Mesendoderm (in vitro differentiated cells): ENCODE results near the gene KDM3B.

Experiments
- DNase-seq: peaks from one replicate; pipeline ENCODE4 v3.0.0; 2013
- H2AK5ac ChIP-seq: 2 replicates; pipeline ENCODE4 v1.6.1; 2013; ENCODE audit warnings: low read length, inconsistent platforms
- H2BK120ac ChIP-seq: 2 replicates; pipeline ENCODE4 v1.6.1; 2013; ENCODE audit warnings: low read depth, mild to moderate bottlenecking, low read length, moderate library complexity, mixed read lengths
- H2BK15ac ChIP-seq: replicated peaks from 2 replicates; pipeline ENCODE4 v1.6.1; 2013; ENCODE audit warnings: low read depth, mild to moderate bottlenecking, moderate library complexity
- H2BK5ac ChIP-seq: 2 replicates; pipeline ENCODE4 v1.6.1; 2013; ENCODE audit warnings: low read length, inconsistent platforms
- H3K18ac ChIP-seq: 2 replicates; pipeline ENCODE4 v1.6.1; 2013; ENCODE audit warnings: mild to moderate bottlenecking, low read length, mixed read lengths
- H3K23ac ChIP-seq: one replicate; pipeline ENCODE4 v1.6.1; 2013; ENCODE audit warnings: low read length
- H3K27ac ChIP-seq: 2 replicates; pipeline ENCODE4 v1.5.1; 2013; ENCODE audit warnings: low read depth, mild to moderate bottlenecking, inconsistent platforms, low read length, moderate library complexity
- H3K27me3 ChIP-seq: 2 replicates; pipeline ENCODE4 v1.6.1; 2013; ENCODE audit warnings: low read length, control low read depth, mild to moderate bottlenecking, inconsistent platforms; ENCODE audit not compliant: insufficient read depth, poor library complexity
- H3K36me3 ChIP-seq: 2 replicates; pipeline ENCODE4 v1.6.1; 2013; ENCODE audit warnings: low read length, inconsistent platforms; ENCODE audit not compliant: control insufficient read depth, insufficient read depth
- H3K4ac ChIP-seq: one replicate; pipeline ENCODE4 v1.6.1; 2013; ENCODE audit warnings: low read depth, mild to moderate bottlenecking, low read length, moderate library complexity
- H3K4me1 ChIP-seq: 2 replicates; pipeline ENCODE4 v1.6.1; 2013; ENCODE audit warnings: low read depth, low read length, inconsistent platforms; ENCODE audit not compliant: control insufficient read depth
- H3K4me2 ChIP-seq: 2 replicates; pipeline ENCODE4 v1.6.1; 2013; ENCODE audit warnings: low read length
- H3K4me3 ChIP-seq: 2 replicates; pipeline ENCODE4 v1.5.1; 2013; ENCODE audit warnings: mild to moderate bottlenecking, low read length
- H3K56ac ChIP-seq: one replicate; pipeline ENCODE4 v1.6.1; 2013; ENCODE audit warnings: low read length
- H3K79me1 ChIP-seq: 2 replicates; pipeline ENCODE4 v1.6.1; 2013; ENCODE audit warnings: low read length, inconsistent platforms
- H3K79me2 ChIP-seq: 2 replicates; pipeline ENCODE4 v1.6.1; 2013; ENCODE audit warnings: mild to moderate bottlenecking, low read length; ENCODE audit not compliant: control insufficient read depth, insufficient read depth
- H3K9ac ChIP-seq: 2 replicates; pipeline ENCODE4 v1.6.1; 2013; ENCODE audit warnings: low read length, inconsistent platforms
- H4K5ac ChIP-seq: one replicate; pipeline ENCODE4 v1.6.1; 2013; ENCODE audit warnings: low read length
- H4K8ac ChIP-seq: one replicate; pipeline ENCODE4 v1.6.1; 2013; ENCODE audit warnings: low read depth, mild to moderate bottlenecking, control low read depth, low read length, moderate library complexity
- WGBS: extraction: QIAGEN DNeasy Blood & Tissue Kit; methylation state at CpG from one replicate; pipeline ENCODE4 v1.1.7; 2013; ENCODE audit warnings: low lambda C conversion rate, missing lambda C conversion rate; ENCODE audit not compliant: insufficient coverage; ENCODE audit errors: extremely low coverage; 5-methylcytosine and 5-hydroxymethylcytosine counted together

Gene KDM3B

DNA sequence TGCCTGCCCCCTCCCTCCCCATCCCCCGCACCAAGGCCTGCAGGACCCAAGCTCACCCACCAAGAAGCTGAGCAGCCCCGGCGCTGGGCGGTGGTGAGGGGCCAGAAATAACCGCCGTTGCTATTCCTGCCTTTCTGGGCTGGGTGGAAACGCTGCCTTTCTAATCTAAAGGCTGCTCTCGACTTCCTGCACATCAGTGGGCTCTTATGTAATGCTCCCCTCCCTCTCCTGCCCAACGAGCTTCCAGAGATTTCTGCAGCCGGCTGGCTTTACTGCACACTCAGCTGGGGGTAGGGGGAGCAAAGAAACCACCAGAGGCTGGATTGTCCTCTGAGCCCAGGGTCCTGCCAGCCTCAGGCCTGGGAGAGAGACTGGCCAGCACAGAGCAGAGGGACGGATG lies 105.9 kb downstream of the KDM3B start:
- no peak overlapping the region for H3K18ac ChIP-seq
- no peak overlapping the region for H2BK5ac ChIP-seq
- H3K79me2 ChIP-seq, result no peaks in the 10 kb centered on the region
- no peak for DNase-seq
- H3K27ac ChIP-seq, result no peak overlapping the region
- WGBS, result no CpG with 5 or more reads among the region's 11 CpGs
- H3K4me3 ChIP-seq, result no peak overlapping the region
- H2AK5ac ChIP-seq, result no peak overlapping the region
- no peaks in the 10 kb centered on the region for H3K4me1 ChIP-seq
- no peak overlapping the region for H3K56ac ChIP-seq
- no peak overlapping the region for H4K8ac ChIP-seq
- H4K5ac ChIP-seq, result no peak overlapping the region
- H3K36me3 ChIP-seq, result no peaks in the 10 kb centered on the region
- no peak overlapping the region for H3K9ac ChIP-seq
- H3K79me1 ChIP-seq, result no peaks in the 10 kb centered on the region
- H3K4me2 ChIP-seq, result no peak overlapping the region
- no peak overlapping the region for H2BK15ac ChIP-seq
- H2BK120ac ChIP-seq, result no peak overlapping the region
- no peaks in the 10 kb centered on the region for H3K27me3 ChIP-seq
- H3K4ac ChIP-seq, result no peak overlapping the region
- H3K23ac ChIP-seq, result no peak overlapping the region

DNA sequence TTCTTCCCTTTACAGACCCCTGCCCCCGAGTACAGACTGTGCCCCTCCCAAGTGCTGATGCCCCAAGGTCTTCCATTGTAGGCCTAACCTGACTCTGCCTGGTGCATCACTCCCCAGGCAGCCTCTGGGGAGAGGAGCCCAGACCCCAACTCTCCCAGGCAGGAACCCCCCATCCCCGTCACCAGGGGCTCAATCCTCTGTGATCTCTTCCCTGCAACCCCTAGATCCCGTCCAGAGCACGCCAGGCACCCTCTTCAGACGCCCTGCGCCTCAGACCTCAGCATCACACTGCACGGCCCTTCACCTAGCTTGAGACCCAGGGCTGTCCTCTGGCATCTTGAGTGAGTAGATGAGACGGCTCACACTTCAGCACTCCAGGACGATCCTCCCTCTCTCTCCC lies 106.4 kb downstream of the KDM3B start:
- no peak overlapping the region for H2BK15ac ChIP-seq
- H3K18ac ChIP-seq, result no peak overlapping the region
- H3K36me3 ChIP-seq, result no peaks in the 10 kb centered on the region
- H3K4me2 ChIP-seq, result no peak overlapping the region
- H2AK5ac ChIP-seq, result no peak overlapping the region
- no peak overlapping the region for H3K4ac ChIP-seq
- no peaks in the 10 kb centered on the region for H3K27me3 ChIP-seq
- no peaks in the 10 kb centered on the region for H3K4me1 ChIP-seq
- no peak overlapping the region for H3K4me3 ChIP-seq
- no peaks in the 10 kb centered on the region for H3K79me1 ChIP-seq
- no peak overlapping the region for H3K23ac ChIP-seq
- H4K5ac ChIP-seq, result no peak overlapping the region
- DNase-seq, result no peak
- H3K9ac ChIP-seq, result no peak overlapping the region
- H2BK5ac ChIP-seq, result no peak overlapping the region
- H3K27ac ChIP-seq, result no peak overlapping the region
- no CpG with 5 or more reads among the region's 9 CpGs for WGBS
- H4K8ac ChIP-seq, result no peak overlapping the region
- H3K56ac ChIP-seq, result no peak overlapping the region
- H2BK120ac ChIP-seq, result no peak overlapping the region
- no peaks in the 10 kb centered on the region for H3K79me2 ChIP-seq

DNA sequence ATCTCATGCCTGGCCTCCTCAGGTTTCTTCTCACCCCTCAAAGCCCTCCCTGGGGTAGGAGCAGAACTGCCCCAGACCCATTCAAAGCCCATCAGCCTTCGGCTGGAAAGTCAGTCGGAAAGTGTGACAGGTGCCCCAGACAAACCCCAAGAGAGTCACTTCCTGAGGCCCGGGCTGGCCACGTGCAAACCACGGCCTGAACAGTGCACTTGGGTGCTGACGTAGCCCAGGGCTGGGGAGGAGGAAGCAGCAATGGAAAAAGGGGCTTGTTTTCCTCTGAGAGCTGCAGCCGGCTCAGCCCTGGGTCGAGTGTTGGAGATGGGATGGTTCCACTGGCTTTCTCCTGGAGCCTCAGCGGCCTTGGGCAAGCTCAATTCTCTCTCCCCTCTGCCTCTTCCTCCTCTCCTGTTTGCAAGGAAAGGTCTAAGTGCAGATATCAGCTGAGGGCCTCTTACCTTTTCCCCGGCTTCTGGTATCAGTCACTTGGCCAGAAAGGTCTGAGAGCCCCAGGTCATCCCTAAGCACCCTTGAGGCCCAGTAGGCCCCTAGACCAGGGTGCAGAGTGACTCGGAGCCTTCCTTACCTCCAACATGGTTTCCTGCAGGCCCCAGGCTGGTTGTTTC lies 106.9 kb downstream of the KDM3B start:
- no peak overlapping the region for H4K8ac ChIP-seq
- no CpG with 5 or more reads among the region's 11 CpGs for WGBS
- no peak overlapping the region for H3K23ac ChIP-seq
- H3K4me3 ChIP-seq, result no peak overlapping the region
- no peak overlapping the region for H2BK5ac ChIP-seq
- H3K4me2 ChIP-seq, result no peak overlapping the region
- no peaks in the 10 kb centered on the region for H3K79me2 ChIP-seq
- no peaks in the 10 kb centered on the region for H3K36me3 ChIP-seq
- no peak for DNase-seq
- H3K79me1 ChIP-seq, result no peaks in the 10 kb centered on the region
- H2BK15ac ChIP-seq, result no peak overlapping the region
- no peaks in the 10 kb centered on the region for H3K4me1 ChIP-seq
- H3K27ac ChIP-seq, result no peak overlapping the region
- no peak overlapping the region for H2AK5ac ChIP-seq
- no peak overlapping the region for H3K9ac ChIP-seq
- no peak overlapping the region for H3K56ac ChIP-seq
- no peaks in the 10 kb centered on the region for H3K27me3 ChIP-seq
- no peak overlapping the region for H3K18ac ChIP-seq
- no peak overlapping the region for H2BK120ac ChIP-seq
- no peak overlapping the region for H4K5ac ChIP-seq
- H3K4ac ChIP-seq, result no peak overlapping the region

DNA sequence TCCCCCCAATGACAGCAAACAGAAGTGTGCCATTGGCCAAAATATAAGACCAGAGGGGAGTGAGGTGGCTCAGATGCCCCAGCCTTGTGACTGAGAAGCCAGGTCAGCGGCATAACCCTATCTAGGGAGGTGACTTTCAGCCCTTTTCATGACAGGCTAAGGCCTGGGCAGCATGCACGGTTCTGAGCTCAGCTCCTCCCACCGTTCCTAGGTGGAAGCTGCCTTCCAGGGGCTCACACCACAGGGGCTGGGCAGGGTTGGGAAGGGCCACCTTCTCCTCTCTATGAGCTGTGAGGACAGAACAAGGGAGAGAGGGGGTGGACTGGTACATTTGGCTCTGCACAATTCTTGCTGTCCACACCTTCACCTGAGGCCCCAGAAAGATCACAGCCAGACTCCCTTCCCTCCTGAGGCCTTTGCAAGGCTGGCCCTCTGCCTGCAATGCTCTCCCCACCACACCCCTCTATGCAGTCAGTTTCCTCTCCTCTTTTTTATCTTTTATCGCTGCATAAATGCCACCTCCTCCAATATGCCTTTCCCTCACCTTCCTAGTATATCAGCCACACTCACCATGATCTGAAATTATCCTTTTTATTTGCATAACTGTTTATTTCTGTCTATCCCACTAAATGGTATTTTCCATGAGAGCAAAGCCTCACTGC lies 107.7 kb downstream of the KDM3B start:
- no peak overlapping the region for H2BK120ac ChIP-seq
- no peak overlapping the region for H4K5ac ChIP-seq
- H3K27me3 ChIP-seq, result no peaks in the 10 kb centered on the region
- H3K36me3 ChIP-seq, result no peaks in the 10 kb centered on the region
- H2BK15ac ChIP-seq, result no peak overlapping the region
- no peaks in the 10 kb centered on the region for H3K4me1 ChIP-seq
- H3K4me3 ChIP-seq, result no peak overlapping the region
- no peak overlapping the region for H3K9ac ChIP-seq
- DNase-seq, result no peak
- no peaks in the 10 kb centered on the region for H3K79me2 ChIP-seq
- WGBS, result no CpG with 5 or more reads among the region's 4 CpGs
- no peaks in the 10 kb centered on the region for H3K79me1 ChIP-seq
- no peak overlapping the region for H3K4ac ChIP-seq
- H2BK5ac ChIP-seq, result no peak overlapping the region
- no peak overlapping the region for H4K8ac ChIP-seq
- H3K4me2 ChIP-seq, result no peak overlapping the region
- H2AK5ac ChIP-seq, result no peak overlapping the region
- no peak overlapping the region for H3K23ac ChIP-seq
- no peak overlapping the region for H3K27ac ChIP-seq
- peak overlapping the region; percentile 10 for H3K56ac ChIP-seq
- no peak overlapping the region for H3K18ac ChIP-seq

DNA sequence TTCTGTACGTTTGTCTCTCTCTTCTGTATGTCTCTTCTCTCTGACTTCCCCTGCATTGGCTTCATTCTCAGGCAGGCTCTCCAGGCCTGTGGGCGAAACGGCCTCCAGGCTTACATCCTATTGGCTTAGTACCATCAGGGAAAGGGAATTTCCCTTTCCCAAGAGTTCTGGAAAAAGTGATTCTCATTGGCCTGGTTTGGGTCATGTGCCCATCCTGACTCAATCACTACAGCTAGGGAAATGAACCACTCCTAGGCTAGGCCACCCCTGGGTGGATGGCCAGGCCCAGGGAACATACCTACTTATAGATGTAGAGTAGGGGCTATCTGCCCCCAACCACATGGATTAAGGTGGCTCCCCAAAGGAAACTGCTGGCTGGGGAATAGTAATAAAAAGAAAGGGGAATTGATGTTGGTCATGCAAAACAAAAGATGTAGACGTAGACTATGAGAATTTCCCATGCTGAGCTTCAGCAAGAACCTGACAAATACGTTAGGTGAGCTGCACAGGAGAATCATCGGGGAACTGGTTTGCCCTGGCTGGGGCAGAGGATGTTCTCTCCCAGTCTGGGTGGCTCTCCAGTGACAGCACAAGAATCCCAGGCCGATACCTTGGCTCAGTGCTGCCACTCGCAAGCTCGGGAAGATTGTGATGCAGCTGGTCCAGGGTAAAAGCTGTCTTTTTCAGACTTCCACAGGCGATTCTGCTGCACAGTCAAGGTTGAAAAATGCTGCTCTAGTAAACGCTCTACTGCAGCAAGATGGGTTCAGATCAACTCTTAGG lies 109.0 kb downstream of the KDM3B start:
- Histone ChIP-seq H3K9ac (no peak overlapping the region), H3K27ac (no peak overlapping the region), H3K79me2 (no peaks in the 10 kb centered on the region), H4K5ac (no peak overlapping the region), H3K4me2 (no peak overlapping the region), H3K23ac (no peak overlapping the region), H3K56ac (no peak overlapping the region), H2BK120ac (no peak overlapping the region), H2AK5ac (no peak overlapping the region), H3K4ac (no peak overlapping the region), H2BK5ac (no peak overlapping the region), H2BK15ac (no peak overlapping the region), H3K18ac (no peak overlapping the region), H4K8ac (no peak overlapping the region), H3K4me1 (no peaks in the 10 kb centered on the region), H3K79me1 (no peaks in the 10 kb centered on the region), H3K4me3 (no peak overlapping the region), H3K36me3 (no peaks in the 10 kb centered on the region), H3K27me3 (peaks cover 3% of the 10 kb centered on the region)
- WGBS, result no CpG with 5 or more reads among the region's 11 CpGs
- DNase-seq, result peak; percentile 45
